HCT116 (cell line): ENCODE data around the gene GCDH. TPM values are rescaled to one million over a fixed set of nuclear protein-coding genes. Genes with fewer than 3 reads are reported as not detected.

Experiments used
- ATAC-seq: fragments of 200-7000 bp; cut with Tn5 transposase; 2 replicates; pipeline ENCODE4 v1.9.1; 2020; ENCODE audit warnings: mild to moderate bottlenecking, moderate library complexity
- BruUV-seq: library from RNA; stranded (reverse); fragments of 400-500 nt; replicated peaks from 2 replicates; lab custom pipeline; 2021; lab: Mats Ljungman, UMichigan
- CTCF ChIA-PET: fragments of 300-600 bp; sonication (Branson Sonifier 250); formaldehyde crosslinking; loops from one replicate; lab custom pipeline; 2021; ENCODE audit warnings: antibody characterized with exemption; lab: Charles Lee
- POLR2A ChIA-PET: fragments of 300-600, 350-600 bp; sonication (Branson Sonifier 250); formaldehyde crosslinking; loops from one replicate; lab custom pipeline; 2021; ENCODE audit warnings: antibody characterized with exemption; lab: Charles Lee
- RAD21 ChIA-PET, 2 experiments: fragments of 300-600 bp; sonication (Branson Sonifier 250); formaldehyde crosslinking; loops; one replicate each; lab custom pipeline; 2023; ENCODE audit warnings: low total read pairs in 2 of 2; ENCODE audit not compliant: uncharacterized antibody in 2 of 2, unreplicated experiment in 2 of 2, low non-redundant PET in 1 of 2; lab: Charles Lee
- DNase-seq: peaks from one replicate; pipeline ENCODE4 v3.0.0-alpha.2; 2010; ENCODE audit warnings: low read depth, low spot score
- H2AFZ ChIP-seq: fragments of 200-600 bp; shearing (Covaris generic), sonication (generic); 2 replicates; pipeline ENCODE4 v1.6.1; 2017; ENCODE audit warnings: low read depth, mixed run types, mixed read lengths, antibody characterized with exemption, low read length; ENCODE audit not compliant: poor library complexity, severe bottlenecking
- H3K27ac ChIP-seq: 2 replicates; pipeline ENCODE4 v1.5.1; 2012; ENCODE audit warnings: low read depth, low read length
- H3K27me3 ChIP-seq: fragments of 200-600 bp; sonication (generic); 2 replicates; pipeline ENCODE4 v1.6.1; 2016; ENCODE audit warnings: mixed run types, low read length, mixed read lengths; ENCODE audit not compliant: insufficient read depth
- H3K36me3 ChIP-seq, 2 experiments: fragments of 200-500 bp in 1 of 2; fragments of 200-600 bp in 1 of 2; sonication (Bioruptor generic) in 1 of 2; sonication (generic) in 1 of 2; 2 replicates each; pipeline versions ENCODE4 v1.5.1 to v1.6.1; 2014 to 2016; ENCODE audit warnings: low read length in 2 of 2, inconsistent platforms in 1 of 2, mixed read lengths in 1 of 2, mixed run types in 1 of 2; ENCODE audit not compliant: insufficient read depth in 2 of 2, control insufficient read depth in 1 of 2
- H3K4me1 ChIP-seq, 2 experiments: fragments of 200-600 bp in 1 of 2; sonication (generic) in 1 of 2; 2 replicates each; pipeline versions ENCODE4 v1.5.1 to v1.6.1; 2012 to 2017; ENCODE audit warnings: low read length in 2 of 2, inconsistent platforms in 1 of 2, mild to moderate bottlenecking in 1 of 2, mixed read lengths in 1 of 2, mixed run types in 1 of 2, moderate library complexity in 1 of 2; ENCODE audit not compliant: insufficient read depth in 2 of 2, control insufficient read depth in 1 of 2
- H3K4me2 ChIP-seq: fragments of 200-600 bp; sonication (generic); 2 replicates; pipeline ENCODE4 v1.6.1; 2017; ENCODE audit warnings: mixed run types, low read length, mixed read lengths
- H3K4me3 ChIP-seq, 2 experiments: fragments of 200-600 bp in 1 of 2; sonication (generic) in 1 of 2; replicated peaks in 1 of 2; 2 replicates each; pipeline ENCODE4 v1.5.1; 2011 to 2016; ENCODE audit warnings: low read length in 2 of 2, control low read depth in 1 of 2, low read depth in 1 of 2, mild to moderate bottlenecking in 1 of 2, mixed read lengths in 1 of 2, mixed run types in 1 of 2
- H3K79me2 ChIP-seq: fragments of 200-600 bp; sonication (generic); 2 replicates; pipeline ENCODE4 v1.6.1; 2017; ENCODE audit warnings: mild to moderate bottlenecking, mixed run types, low read length, moderate library complexity, mixed read lengths; ENCODE audit not compliant: insufficient read depth
- H3K9ac ChIP-seq: fragments of 200-600 bp; sonication (generic); 2 replicates; pipeline ENCODE4 v1.6.1; 2016; ENCODE audit warnings: low read length, mixed read lengths
- H3K9me2 ChIP-seq: fragments of 200-600 bp; sonication (generic), shearing (Covaris generic); 2 replicates; pipeline ENCODE4 v1.6.1; 2017; ENCODE audit warnings: mixed run types, mild to moderate bottlenecking, moderate library complexity; ENCODE audit not compliant: insufficient read depth
- H3K9me3 ChIP-seq, 2 experiments: fragments of 200-500 bp in 1 of 2; fragments of 200-600 bp in 1 of 2; sonication (Bioruptor generic) in 1 of 2; sonication (generic) in 1 of 2; 2 replicates each; pipeline ENCODE4 v1.6.1; 2014 to 2017; ENCODE audit warnings: low read length in 2 of 2, mixed read lengths in 2 of 2, inconsistent platforms in 1 of 2, low read depth in 1 of 2, mild to moderate bottlenecking in 1 of 2, mixed run types in 1 of 2, moderate library complexity in 1 of 2; ENCODE audit not compliant: control insufficient read depth in 1 of 2, insufficient read depth in 1 of 2
- H4K20me1 ChIP-seq: fragments of 200-600 bp; sonication (generic), shearing (Covaris generic); 2 replicates; pipeline ENCODE4 v1.6.1; 2017; ENCODE audit warnings: mixed run types, mild to moderate bottlenecking, moderate library complexity; ENCODE audit not compliant: insufficient read depth
- EGR1 ChIP-seq: IDR thresholded peaks from 2 replicates; pipeline ENCODE4 v1.6.1; 2012; ENCODE audit warnings: low read depth
- TCF7L2 ChIP-seq: IDR thresholded peaks from 2 replicates; pipeline ENCODE4 v1.7.0; 2011; ENCODE audit warnings: borderline replicate concordance, inconsistent platforms; ENCODE audit not compliant: insufficient read depth, insufficient read length; ENCODE audit errors: extremely low read depth
- intact Hi-C: fragments of 100-400 bp; cut with micrococcal nuclease; formaldehyde crosslinking; loops from 2 replicates; pipeline ENCODE4 v1.10.0; 2022
- total RNA-seq: library from RNA; stranded (reverse); gene quantifications from one replicate; pipeline ENCODE4 v1.2.1, GENCODE V29; 2021; ENCODE audit not compliant: unreplicated experiment
- TF ChIP-seq, protein P1 (sequence below), 3 experiments: fragments of 200-600 bp in 1 of 3; sonication (generic) in 1 of 3; IDR thresholded peaks in 2 of 3; conservative IDR thresholded peaks in 1 of 3; 2 replicates each; pipeline ENCODE4 v1.5.1; 2012 to 2017; ENCODE audit warnings: low read depth in 2 of 3, low read length in 2 of 3, antibody characterized with exemption in 1 of 3, borderline replicate concordance in 1 of 3, control low read depth in 1 of 3, mild to moderate bottlenecking in 1 of 3, mixed read lengths in 1 of 3, mixed run types in 1 of 3, moderate library complexity in 1 of 3; ENCODE audit not compliant: insufficient read depth in 1 of 3
- TF ChIP-seq, protein P2 (sequence below): IDR thresholded peaks from 2 replicates; pipeline ENCODE4 v1.6.1; 2012; ENCODE audit warnings: low read depth

The GCDH gene
- total RNA-seq, 1 experiment from 2014 or later = 23.2 TPM

DNA sequence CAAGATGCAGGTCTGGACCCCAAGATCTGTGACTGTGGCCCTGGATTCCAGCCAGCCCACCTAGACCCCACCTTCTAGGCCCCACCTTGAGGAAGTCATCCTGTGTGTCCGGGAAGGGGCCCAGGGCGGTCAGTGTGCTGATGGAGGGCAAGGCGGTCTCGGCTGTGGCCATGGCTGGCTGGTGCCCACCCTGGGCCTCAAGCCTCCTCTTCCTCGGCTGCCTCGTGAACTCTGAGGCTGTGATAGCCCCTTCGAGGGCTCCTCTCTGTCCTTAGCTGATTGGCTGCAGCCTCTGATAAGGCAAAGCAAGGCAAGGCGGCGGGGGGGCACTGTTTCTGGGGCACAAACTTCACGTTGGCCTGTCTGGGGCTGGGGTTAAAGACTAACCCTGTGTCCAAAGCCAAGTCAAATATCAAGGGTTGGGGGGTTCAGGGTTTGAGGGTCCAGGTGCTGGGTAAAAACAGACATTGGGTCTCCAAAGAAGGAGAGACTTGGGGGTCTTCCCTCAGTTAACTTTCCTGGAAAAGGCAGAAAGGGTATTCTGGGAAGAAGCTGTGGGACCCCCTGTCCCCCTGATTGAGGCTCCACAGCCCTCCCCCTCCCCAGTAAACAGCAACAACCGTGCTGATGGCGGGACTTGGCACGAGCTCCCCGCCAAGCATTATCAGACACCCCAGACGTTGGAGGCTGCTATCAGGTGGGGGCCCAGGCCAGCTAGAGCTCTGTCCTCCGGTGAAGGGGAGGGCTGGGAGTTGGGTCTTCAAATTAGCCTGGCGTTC, 3.8 kb upstream of the GCDH start, which contains the start of gene KLF1:
TSS of gene KLF1 (minus strand) at position 233 of the 779 bp plus-strand sequence. CDS start at position 172, 61 bp downstream.
- ChIA-PET CTCF (no interaction called here), POLR2A (no interaction called here), RAD21 (no interaction called here)
- no peak within 1 kb of the TSS for H3K4me2 ChIP-seq
- peaks cover 7 to 16% of the 10 kb centered on the region in 2 experiments; a peak in 3 of 4 replicates for H3K4me1 ChIP-seq
- no peaks in the 10 kb centered on the region for H3K27me3 ChIP-seq
- no peaks in the 10 kb centered on the region for H3K36me3 ChIP-seq
- DNase-seq = no peak
- peaks cover 0 to 14% of the 10 kb centered on the region in 2 experiments; a peak in 2 of 4 replicates for H3K9me3 ChIP-seq
- TF ChIP-seq TCF7L2 (no peak), EGR1 (no peak)
- TF ChIP-seq, protein P1, sequence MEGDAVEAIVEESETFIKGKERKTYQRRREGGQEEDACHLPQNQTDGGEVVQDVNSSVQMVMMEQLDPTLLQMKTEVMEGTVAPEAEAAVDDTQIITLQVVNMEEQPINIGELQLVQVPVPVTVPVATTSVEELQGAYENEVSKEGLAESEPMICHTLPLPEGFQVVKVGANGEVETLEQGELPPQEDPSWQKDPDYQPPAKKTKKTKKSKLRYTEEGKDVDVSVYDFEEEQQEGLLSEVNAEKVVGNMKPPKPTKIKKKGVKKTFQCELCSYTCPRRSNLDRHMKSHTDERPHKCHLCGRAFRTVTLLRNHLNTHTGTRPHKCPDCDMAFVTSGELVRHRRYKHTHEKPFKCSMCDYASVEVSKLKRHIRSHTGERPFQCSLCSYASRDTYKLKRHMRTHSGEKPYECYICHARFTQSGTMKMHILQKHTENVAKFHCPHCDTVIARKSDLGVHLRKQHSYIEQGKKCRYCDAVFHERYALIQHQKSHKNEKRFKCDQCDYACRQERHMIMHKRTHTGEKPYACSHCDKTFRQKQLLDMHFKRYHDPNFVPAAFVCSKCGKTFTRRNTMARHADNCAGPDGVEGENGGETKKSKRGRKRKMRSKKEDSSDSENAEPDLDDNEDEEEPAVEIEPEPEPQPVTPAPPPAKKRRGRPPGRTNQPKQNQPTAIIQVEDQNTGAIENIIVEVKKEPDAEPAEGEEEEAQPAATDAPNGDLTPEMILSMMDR (IDR thresholded peaks at IDR 0.05 in 2 of 3, conservative IDR thresholded peaks at IDR 0.05 in 1 of 3; ENCODE audit: borderline replicate concordance in 1 of 3, insufficient read depth in 1 of 3, low read depth in 2 of 3, low read length in 2 of 3) = no peak
- TF ChIP-seq, protein P2, sequence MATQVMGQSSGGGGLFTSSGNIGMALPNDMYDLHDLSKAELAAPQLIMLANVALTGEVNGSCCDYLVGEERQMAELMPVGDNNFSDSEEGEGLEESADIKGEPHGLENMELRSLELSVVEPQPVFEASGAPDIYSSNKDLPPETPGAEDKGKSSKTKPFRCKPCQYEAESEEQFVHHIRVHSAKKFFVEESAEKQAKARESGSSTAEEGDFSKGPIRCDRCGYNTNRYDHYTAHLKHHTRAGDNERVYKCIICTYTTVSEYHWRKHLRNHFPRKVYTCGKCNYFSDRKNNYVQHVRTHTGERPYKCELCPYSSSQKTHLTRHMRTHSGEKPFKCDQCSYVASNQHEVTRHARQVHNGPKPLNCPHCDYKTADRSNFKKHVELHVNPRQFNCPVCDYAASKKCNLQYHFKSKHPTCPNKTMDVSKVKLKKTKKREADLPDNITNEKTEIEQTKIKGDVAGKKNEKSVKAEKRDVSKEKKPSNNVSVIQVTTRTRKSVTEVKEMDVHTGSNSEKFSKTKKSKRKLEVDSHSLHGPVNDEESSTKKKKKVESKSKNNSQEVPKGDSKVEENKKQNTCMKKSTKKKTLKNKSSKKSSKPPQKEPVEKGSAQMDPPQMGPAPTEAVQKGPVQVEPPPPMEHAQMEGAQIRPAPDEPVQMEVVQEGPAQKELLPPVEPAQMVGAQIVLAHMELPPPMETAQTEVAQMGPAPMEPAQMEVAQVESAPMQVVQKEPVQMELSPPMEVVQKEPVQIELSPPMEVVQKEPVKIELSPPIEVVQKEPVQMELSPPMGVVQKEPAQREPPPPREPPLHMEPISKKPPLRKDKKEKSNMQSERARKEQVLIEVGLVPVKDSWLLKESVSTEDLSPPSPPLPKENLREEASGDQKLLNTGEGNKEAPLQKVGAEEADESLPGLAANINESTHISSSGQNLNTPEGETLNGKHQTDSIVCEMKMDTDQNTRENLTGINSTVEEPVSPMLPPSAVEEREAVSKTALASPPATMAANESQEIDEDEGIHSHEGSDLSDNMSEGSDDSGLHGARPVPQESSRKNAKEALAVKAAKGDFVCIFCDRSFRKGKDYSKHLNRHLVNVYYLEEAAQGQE = no peak
- H3K9me2 ChIP-seq = no peaks in the 10 kb centered on the region
- no peak within 1 kb of the TSS for H2AFZ ChIP-seq
- H3K4me3 ChIP-seq = no peak within 1 kb of the TSS
- no TSS peak for BruUV-seq
- no peak within 1 kb of the TSS for H3K9ac ChIP-seq
- intact Hi-C loops = no loop called here
- ATAC-seq = no peak
- no peak within 1 kb of the TSS for H3K27ac ChIP-seq
- H3K79me2 ChIP-seq = peaks cover 8% of the 10 kb centered on the region; the same call in 1 of the 2 replicates
- no peaks in the 10 kb centered on the region for H4K20me1 ChIP-seq
